NT2/D1 (cell line): ENCODE measurements around the gene TSSK3.

Source experiments
- YY1 ChIP-seq: IDR thresholded peaks from 2 replicates; pipeline ENCODE4 v1.6.1; 2011; ENCODE audit not compliant: insufficient read length, insufficient read depth
- ZNF274 ChIP-seq: IDR thresholded peaks from 2 replicates; pipeline ENCODE4 v1.6.1; 2011; ENCODE audit warnings: mild to moderate bottlenecking, low read depth, low read length

- TF ChIP-seq ZNF274 (no peak), YY1 (no peak)
Observed at GRCh38 chr1:32400876-32401631, 38.7 kb downstream of the TSSK3 start.
